ENCODE results near the gene CLCN4.

Gene CLCN4

GRCh38 chrX:10197279-10198210 is 40.8 kb downstream of the CLCN4 start:
- H3K4me3 Mint-ChIP-seq: no peak overlapping the region
- TF ChIP-seq CTCF (IDR thresholded peaks at IDR 0.05): no peak
- peaks cover 34% of the 10 kb centered on the region for H3K9me3 Mint-ChIP-seq
- H3K27me3 Mint-ChIP-seq (ENCODE audit: low read depth, poor library complexity): peaks cover 7% of the 10 kb centered on the region
- H3K36me3 Mint-ChIP-seq (ENCODE audit: low read depth): peaks cover 44% of the 10 kb centered on the region
- H3K4me1 Mint-ChIP-seq: no peaks in the 10 kb centered on the region
- H3K27ac Mint-ChIP-seq: no peak overlapping the region
- no peak for DNase-seq

DNA sequence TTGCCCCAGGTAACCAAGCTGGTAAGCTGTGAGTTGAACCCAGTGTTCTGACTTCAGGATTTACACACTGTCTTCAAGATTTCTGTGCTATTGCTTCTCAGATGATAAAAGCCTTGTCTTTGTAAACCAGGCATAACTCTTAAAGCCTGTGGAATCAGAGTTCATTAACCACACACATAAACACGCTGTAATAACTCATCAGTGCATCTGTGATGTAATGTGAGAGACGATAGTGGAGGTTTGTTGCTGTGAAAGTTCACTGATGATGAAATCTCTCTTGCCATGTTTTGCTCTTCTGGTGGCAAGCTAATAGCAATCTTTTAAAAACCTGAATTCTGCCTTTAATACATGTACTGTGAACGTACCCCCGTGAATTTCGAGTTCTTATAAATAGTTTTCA is 41.5 kb downstream of the CLCN4 start:
- Mint-ChIP-seq H3K36me3 (ENCODE audit: low read depth) (peaks cover 37% of the 10 kb centered on the region), H3K27ac (no peak overlapping the region), H3K4me3 (no peak overlapping the region), H3K27me3 (ENCODE audit: low read depth, poor library complexity) (peaks cover 6% of the 10 kb centered on the region), H3K9me3 (peaks cover 27% of the 10 kb centered on the region), H3K4me1 (no peaks in the 10 kb centered on the region)
- DNase-seq: no peak
- no peak for TF ChIP-seq CTCF (IDR thresholded peaks at IDR 0.05)

GRCh38 chrX:10199212-10199611 is 42.4 kb downstream of the CLCN4 start:
- peaks cover 28% of the 10 kb centered on the region for H3K9me3 Mint-ChIP-seq
- H3K27me3 Mint-ChIP-seq (ENCODE audit: low read depth, poor library complexity): peaks cover 3% of the 10 kb centered on the region
- H3K36me3 Mint-ChIP-seq (ENCODE audit: low read depth): peaks cover 38% of the 10 kb centered on the region
- no peak overlapping the region for H3K4me3 Mint-ChIP-seq
- no peak for DNase-seq
- H3K27ac Mint-ChIP-seq: no peak overlapping the region
- no peaks in the 10 kb centered on the region for H3K4me1 Mint-ChIP-seq
- TF ChIP-seq CTCF (IDR thresholded peaks at IDR 0.05): no peak

GRCh38 chrX:10203617-10204016 is 46.8 kb downstream of the CLCN4 start:
- no peak for TF ChIP-seq CTCF (IDR thresholded peaks at IDR 0.05)
- DNase-seq: no peak
- Mint-ChIP-seq H3K4me3 (no peak overlapping the region), H3K4me1 (no peaks in the 10 kb centered on the region), H3K36me3 (ENCODE audit: low read depth) (peaks cover 49% of the 10 kb centered on the region), H3K27me3 (ENCODE audit: low read depth, poor library complexity) (peaks cover 4% of the 10 kb centered on the region), H3K27ac (no peak overlapping the region), H3K9me3 (peaks cover 49% of the 10 kb centered on the region)

- H3K4me3 Mint-ChIP-seq: no peak overlapping the region
Observed at GRCh38 chrX:10206317-10206716, 49.5 kb downstream of the CLCN4 start.

More at GRCh38 chrX:10206317-10206716, 49.5 kb downstream of the CLCN4 start:
- Mint-ChIP-seq H3K27me3 (ENCODE audit: low read depth, poor library complexity) (peaks cover 4% of the 10 kb centered on the region), H3K27ac (no peak overlapping the region), H3K4me1 (no peaks in the 10 kb centered on the region), H3K9me3 (peaks cover 51% of the 10 kb centered on the region), H3K36me3 (ENCODE audit: low read depth) (peaks cover 49% of the 10 kb centered on the region)
- no peak for DNase-seq
- TF ChIP-seq CTCF (IDR thresholded peaks at IDR 0.05): no peak

Data from nephron progenitor cell (in vitro differentiated cells).